ENCODE measurements around the gene RPS6KB1. TPM values are rescaled to one million over a fixed set of nuclear protein-coding genes. Genes with fewer than 3 reads are reported as not detected.
A peak's percentile ranks its signal among the peaks of the same experiment; 100 is the strongest.

The RPS6KB1 gene
- total RNA-seq, 2 donors from 2014 or later = 30.6 to 55.0 TPM

DNA sequence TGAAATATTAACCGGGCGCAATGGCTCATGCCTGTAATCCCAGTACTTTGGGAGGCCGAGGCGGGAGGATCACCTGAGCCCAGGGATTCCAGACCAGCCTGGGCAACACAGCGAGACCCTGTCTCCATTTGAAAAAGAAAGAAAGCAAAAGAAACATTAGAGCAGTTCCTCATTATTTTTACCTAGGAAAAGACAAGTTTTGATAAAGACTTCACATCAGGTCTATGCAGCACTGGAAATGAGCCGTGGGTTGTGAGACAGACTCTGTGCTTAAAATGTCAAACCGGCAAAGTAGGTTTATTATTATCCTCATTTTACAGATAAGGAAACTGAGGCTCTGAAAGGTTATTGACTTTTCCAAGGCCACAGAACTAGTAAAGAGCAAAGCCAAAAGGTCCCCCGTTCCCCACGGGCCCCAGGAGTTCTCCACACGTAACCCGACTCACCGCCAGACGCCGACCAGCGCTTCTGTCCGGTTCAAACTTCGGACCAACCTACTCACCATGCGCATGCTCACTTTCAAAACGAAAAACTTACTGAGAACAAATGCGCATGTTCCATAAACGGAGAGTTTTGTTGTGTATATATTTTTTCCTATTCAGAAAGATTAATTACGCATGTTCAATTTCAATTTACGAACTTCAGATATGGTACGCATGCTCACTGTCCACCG lies 534 bp upstream of the RPS6KB1 start:
- no peak for DNase-seq
- H3K4me3 ChIP-seq = peak overlapping the region; percentile 14 to 54
- 3 to 4% methylated on average over 25 of the region's 25 CpGs for WGBS, 2 donors
- H3K4me1 ChIP-seq = peaks cover 41% of the 10 kb centered on the region
- H3K9me3 ChIP-seq = no peaks in the 10 kb centered on the region
- no peak for ATAC-seq
- no peaks in the 10 kb centered on the region for H3K36me3 ChIP-seq (replicated peaks in 1 of 2; ENCODE audit: insufficient read depth in 1 of 2, low read depth in 2 of 2)
- peak overlapping the region; percentile 34 to 95 (median 88) for H3K27ac ChIP-seq
- intact Hi-C loops (cut with DNase I) = no loop called here
- H3K27me3 ChIP-seq = no peaks in the 10 kb centered on the region
- TF ChIP-seq POLR2A (IDR thresholded peaks at IDR 0.05) = no peak
- TF ChIP-seq, protein P1, sequence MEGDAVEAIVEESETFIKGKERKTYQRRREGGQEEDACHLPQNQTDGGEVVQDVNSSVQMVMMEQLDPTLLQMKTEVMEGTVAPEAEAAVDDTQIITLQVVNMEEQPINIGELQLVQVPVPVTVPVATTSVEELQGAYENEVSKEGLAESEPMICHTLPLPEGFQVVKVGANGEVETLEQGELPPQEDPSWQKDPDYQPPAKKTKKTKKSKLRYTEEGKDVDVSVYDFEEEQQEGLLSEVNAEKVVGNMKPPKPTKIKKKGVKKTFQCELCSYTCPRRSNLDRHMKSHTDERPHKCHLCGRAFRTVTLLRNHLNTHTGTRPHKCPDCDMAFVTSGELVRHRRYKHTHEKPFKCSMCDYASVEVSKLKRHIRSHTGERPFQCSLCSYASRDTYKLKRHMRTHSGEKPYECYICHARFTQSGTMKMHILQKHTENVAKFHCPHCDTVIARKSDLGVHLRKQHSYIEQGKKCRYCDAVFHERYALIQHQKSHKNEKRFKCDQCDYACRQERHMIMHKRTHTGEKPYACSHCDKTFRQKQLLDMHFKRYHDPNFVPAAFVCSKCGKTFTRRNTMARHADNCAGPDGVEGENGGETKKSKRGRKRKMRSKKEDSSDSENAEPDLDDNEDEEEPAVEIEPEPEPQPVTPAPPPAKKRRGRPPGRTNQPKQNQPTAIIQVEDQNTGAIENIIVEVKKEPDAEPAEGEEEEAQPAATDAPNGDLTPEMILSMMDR (IDR thresholded peaks at IDR 0.05) = peak in 3 of 7 experiments; percentile 8 to 27 (median 13)

DNA sequence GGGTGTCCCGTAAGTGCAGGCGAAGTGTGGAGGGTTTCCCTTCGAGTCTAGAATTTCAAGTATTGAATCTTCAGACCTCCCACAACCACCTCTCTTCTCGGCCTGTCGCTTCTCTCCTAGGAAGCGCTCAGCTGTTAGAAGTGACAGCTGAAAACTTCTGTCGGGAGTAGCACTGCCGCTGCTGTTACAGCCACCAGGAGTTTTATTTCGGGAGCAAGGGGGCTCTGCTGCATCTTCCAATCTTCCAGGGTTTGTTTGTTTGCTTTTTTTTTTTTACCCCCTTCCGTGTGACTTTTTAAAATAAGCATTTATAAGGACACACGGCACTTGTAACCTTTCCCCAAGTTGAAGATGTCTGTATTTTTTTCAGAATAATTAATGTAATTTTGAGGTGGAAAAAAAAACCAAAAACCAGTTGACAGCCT lies 767 bp downstream of the RPS6KB1 start:
- H3K4me1 ChIP-seq = peaks cover 41% of the 10 kb centered on the region
- no peaks in the 10 kb centered on the region for H3K9me3 ChIP-seq
- intact Hi-C loops (cut with DNase I) = no loop called here
- peak overlapping the region; percentile 86 to 95 (median 88) for H3K27ac ChIP-seq
- peak overlapping the region; percentile 93 to 97 for H3K4me3 ChIP-seq
- no peaks in the 10 kb centered on the region for H3K36me3 ChIP-seq (replicated peaks in 1 of 2; ENCODE audit: insufficient read depth in 1 of 2, low read depth in 2 of 2)
- ATAC-seq (no peak), DNase-seq (no peak)
- H3K27me3 ChIP-seq = no peaks in the 10 kb centered on the region
- 0 to 1% methylated on average over 11 of the region's 11 CpGs for WGBS, 2 donors
- TF ChIP-seq, protein P1 (IDR thresholded peaks at IDR 0.05) = no peak
- no peak for TF ChIP-seq POLR2A (IDR thresholded peaks at IDR 0.05)

DNA sequence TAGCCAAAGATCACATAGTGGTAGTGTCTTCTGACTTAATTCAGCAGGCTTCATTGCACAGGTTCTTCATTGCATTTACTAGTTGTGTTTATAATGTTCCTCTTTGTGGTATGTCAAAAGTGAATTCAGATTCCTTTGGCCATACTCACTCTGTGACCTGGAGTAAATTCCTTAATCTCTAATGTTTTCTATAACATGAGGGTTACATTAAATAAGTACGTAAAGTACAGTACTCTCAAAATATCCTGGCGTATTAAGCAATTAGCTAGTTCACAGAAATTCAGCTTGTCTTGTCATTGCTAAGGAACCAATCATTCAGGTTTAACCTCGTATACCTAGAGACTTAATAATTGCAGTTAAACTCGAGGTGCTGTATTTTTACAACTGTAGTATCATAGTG lies 4.2 kb downstream of the RPS6KB1 start:
- no peaks in the 10 kb centered on the region for H3K27me3 ChIP-seq
- WGBS, 2 donors = 70 to 76% methylated on average over 4 of the region's 4 CpGs
- TF ChIP-seq, protein P1 (IDR thresholded peaks at IDR 0.05) = no peak
- no peak for TF ChIP-seq POLR2A (IDR thresholded peaks at IDR 0.05)
- no peak overlapping the region for H3K27ac ChIP-seq
- H3K9me3 ChIP-seq = no peaks in the 10 kb centered on the region
- peaks cover 22% of the 10 kb centered on the region for H3K4me1 ChIP-seq
- H3K4me3 ChIP-seq = no peak overlapping the region
- DNase-seq = no peak
- intact Hi-C loops (cut with DNase I) = no loop called here
- H3K36me3 ChIP-seq (replicated peaks in 1 of 2; ENCODE audit: insufficient read depth in 1 of 2, low read depth in 2 of 2) = no peaks in the 10 kb centered on the region
- ATAC-seq = no peak

DNA sequence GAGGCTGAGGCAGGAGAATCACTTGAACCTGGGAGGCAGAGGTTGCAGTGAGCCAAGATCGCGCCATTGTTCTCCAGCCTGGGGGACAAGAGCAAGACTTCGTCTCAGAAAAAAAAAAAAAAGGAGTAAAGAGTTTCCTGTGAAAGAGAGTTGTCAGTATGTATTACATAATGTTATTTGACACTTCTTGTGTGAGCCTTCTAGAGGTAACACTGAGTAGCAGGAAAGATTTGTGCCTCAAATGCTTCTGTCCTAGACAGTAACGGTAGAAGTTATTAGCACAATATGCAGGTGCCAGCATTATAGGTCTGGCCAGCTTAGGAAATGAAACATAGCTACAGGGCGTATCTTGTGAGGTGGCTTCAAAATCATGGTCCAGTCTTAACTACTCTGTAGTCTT lies 6.2 kb downstream of the RPS6KB1 start:
- 81 to 84% methylated on average over 5 of the region's 5 CpGs for WGBS, 2 donors
- intact Hi-C loops (cut with DNase I) = no loop called here
- Histone ChIP-seq H3K27ac (peak overlapping the region in 1 of 4 donors; percentile 57), H3K4me1 (peaks cover 19% of the 10 kb centered on the region), H3K9me3 (no peaks in the 10 kb centered on the region), H3K27me3 (no peaks in the 10 kb centered on the region), H3K36me3 (replicated peaks in 1 of 2; ENCODE audit: insufficient read depth in 1 of 2, low read depth in 2 of 2) (no peaks in the 10 kb centered on the region), H3K4me3 (no peak overlapping the region)
- ATAC-seq (no peak), DNase-seq (peak in 1 of 4 donors; percentile 23)
- no peak for TF ChIP-seq POLR2A (IDR thresholded peaks at IDR 0.05)
- TF ChIP-seq, protein P1 (IDR thresholded peaks at IDR 0.05) = peak in 2 of 7 experiments; percentile 16 to 71

DNA sequence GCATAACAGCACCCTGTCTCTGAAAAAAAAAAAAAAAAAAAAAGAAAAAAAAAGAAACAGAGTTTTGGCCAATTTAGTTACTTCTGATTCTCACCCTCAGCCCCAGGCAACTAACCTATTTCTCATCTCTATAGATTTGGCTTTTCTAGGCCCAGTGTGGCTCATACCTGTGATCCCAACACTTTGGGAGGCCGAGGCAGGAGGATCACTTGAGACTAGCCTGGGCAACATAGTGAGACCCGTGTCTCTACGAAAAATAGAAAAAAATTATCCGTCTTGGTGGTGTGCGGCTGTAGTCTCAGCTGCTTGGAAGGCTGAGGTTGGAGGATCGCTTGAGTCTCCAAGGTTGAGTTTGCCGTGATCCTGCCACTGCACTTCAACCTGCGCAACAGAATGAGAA lies 8.7 kb downstream of the RPS6KB1 start:
- Histone ChIP-seq H3K36me3 (replicated peaks in 1 of 2; ENCODE audit: insufficient read depth in 1 of 2, low read depth in 2 of 2) (no peaks in the 10 kb centered on the region), H3K27me3 (no peaks in the 10 kb centered on the region), H3K27ac (no peak overlapping the region), H3K4me3 (no peak overlapping the region), H3K4me1 (no peaks in the 10 kb centered on the region), H3K9me3 (no peaks in the 10 kb centered on the region)
- no peak for TF ChIP-seq POLR2A (IDR thresholded peaks at IDR 0.05)
- TF ChIP-seq, protein P1 (IDR thresholded peaks at IDR 0.05) = no peak
- intact Hi-C loops (cut with DNase I) = no loop called here
- DNase-seq (no peak), ATAC-seq (no peak)
- 95% methylated on average over 8 of the region's 8 CpGs for WGBS, 2 donors

Measured in body of pancreas (tissue), 4 donors.